ENCODE results near the gene MAP2K3. TPM values are rescaled to one million over a fixed set of nuclear protein-coding genes. Genes with fewer than 3 reads are reported as not detected.

The MAP2K3 gene
- 10 to 100 TPM; 17.6 to 26.2 (median 21.5) TPM for polyA plus RNA-seq (ENCODE audit: insufficient read length in 4 of 4)

DNA sequence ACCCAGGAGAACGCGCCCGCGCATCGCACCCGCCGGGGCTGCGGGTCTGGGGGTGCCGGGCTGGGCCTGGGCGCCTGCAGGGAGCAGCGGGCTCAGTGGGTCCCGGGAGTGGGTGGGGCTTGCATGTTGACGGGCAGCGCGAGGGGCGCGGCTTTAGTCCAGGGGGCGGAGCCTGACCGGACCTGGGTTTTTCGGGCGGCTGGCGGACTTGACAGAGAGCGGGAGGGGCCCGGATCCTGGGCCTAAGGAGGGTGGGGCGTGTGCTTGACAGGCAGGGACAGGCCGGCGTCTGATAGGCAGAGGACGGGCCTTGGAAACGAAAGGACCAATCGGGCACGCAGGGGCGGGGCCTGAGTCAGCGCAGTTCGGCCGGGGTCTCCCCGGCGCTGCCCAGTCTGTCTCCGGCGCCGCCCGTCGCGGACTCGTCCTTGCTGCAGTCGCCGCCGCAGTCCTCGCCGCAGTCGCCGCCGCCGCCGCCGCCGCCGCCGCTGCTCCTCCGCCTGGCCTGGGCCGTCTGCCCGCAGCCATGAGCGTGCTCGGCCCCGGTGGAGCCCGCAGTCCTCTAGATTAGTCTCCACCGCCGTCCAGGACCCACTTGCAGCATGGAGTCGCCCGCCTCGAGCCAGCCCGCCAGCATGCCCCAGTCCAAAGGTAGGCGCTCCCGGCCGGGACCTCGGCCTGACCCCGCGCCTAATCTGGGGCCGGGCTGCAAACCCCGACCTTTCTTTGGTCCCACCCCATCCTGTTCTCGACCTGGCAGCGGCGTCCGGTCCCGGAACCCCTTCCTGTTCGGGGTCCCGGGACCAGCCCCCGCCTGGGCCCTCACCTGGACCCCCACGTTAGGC is at the start of gene MAP2K3:
TSS of gene MAP2K3 (plus strand) at position 393 of the 845 bp plus-strand sequence. CDS start at position 603, 210 bp downstream.
- DNase-seq (ENCODE audit: low read depth in 4 of 4, low spot score in 3 of 4) = peak; percentile 91 to 95 (median 94)

DNA sequence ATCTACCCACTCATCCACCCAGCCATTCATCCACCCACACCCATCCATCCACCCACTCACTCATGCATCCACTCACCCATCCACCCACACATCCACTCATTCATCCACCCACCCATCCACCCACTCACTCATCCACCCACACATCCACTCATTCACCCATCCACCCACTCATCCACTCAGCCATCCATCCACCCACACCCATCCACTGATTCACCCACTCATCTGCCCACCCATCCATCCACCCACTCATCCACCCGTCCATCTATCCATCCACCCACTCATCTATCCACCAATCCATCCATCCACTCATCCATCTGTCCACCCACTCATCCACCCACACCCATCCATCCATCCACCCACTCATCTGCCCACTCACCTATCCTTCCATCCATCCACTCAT is 48.6 kb upstream of the MAP2K3 start:
- no peak for DNase-seq (ENCODE audit: low read depth in 4 of 4, low spot score in 3 of 4)

DNA sequence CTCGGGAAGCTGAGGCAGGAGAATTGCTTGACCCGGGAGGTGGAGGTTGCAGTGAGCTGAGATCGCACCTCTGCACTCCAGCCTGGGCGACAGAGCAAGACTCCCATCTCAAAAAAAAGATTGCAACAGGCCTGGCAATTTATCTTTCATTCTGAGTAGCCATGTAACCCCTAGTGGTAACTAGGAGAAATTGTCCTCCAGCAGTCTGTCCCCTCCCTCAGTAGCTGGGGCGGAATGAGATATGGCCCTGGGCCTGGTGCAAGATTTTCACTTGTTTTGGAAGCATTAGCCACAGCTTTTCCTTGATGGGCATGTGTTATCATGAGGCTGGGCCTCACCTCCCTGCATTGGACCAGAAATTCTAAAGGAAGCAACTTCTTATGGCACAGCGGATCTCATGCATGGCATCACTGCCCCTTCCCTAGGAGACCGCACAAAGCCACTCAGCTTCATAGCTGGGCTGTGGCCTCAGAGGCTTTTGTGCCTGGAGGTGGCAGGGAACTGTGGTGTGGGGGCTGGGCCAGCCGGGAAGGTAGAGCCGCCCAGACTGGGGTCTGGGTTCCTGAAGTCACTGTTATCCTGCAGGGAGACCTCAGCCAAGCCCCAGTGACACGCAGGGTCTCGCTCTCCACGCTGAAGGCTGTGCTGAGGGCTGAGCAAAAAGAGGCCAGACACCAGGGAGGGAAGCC is 44.7 kb upstream of the MAP2K3 start:
- DNase-seq (ENCODE audit: low read depth in 4 of 4, low spot score in 3 of 4) = no peak

DNA sequence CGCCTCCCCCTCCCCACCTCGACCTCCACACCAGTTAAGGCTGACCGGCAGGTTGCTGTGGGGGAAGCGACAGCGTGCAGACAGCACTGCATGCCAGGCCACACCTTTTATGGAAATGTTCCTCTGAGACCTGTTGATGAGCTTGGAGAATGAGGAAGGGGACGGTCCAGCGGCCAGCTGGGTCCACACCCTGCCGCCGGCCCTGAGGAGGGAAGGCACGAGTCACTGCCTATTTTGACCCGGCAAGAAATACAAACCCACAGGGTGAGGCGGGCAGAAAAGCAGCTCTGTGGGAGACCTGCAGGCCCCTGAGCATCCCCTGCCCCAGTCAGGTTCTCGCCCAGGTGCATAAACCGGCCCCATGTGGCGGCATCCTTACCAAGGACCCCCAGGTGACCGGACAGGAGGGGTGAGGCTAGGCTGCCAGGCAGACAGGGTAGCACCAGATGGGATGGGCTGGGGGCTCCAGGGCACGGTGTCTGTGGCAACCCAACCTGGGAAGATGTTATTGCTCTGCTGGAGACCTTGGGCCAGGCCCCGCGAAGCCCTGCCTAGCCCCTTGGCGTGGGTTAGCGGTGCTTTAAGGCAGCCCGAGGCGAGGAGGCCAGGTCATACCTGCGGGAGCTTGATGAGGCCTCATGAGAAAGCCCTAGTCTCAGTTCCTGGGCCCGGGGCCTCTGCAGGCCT is 44.0 kb upstream of the MAP2K3 start:
- no peak for DNase-seq (ENCODE audit: low read depth in 4 of 4, low spot score in 3 of 4)

DNA sequence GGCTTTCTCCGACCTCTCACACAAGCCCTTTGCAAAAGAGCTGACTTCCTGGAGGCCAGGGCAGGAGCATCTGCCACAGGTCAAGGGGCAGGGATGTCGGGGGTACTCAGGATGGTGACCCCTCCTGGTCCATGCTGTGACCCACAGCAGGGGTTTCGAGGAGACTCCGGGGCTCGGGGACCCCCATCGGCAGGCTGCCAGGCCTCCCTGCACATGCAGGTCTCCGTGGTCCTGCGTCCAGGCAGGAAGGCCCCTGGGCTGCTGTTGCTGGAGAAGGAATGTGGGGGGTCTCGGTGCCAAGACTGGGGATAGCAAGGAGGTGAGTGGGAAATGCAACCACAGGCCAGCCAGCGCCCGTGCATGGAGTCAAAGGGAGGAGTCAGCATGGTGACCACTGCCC is 42.9 kb upstream of the MAP2K3 start:
- no peak for DNase-seq (ENCODE audit: low read depth in 4 of 4, low spot score in 3 of 4)

DNA sequence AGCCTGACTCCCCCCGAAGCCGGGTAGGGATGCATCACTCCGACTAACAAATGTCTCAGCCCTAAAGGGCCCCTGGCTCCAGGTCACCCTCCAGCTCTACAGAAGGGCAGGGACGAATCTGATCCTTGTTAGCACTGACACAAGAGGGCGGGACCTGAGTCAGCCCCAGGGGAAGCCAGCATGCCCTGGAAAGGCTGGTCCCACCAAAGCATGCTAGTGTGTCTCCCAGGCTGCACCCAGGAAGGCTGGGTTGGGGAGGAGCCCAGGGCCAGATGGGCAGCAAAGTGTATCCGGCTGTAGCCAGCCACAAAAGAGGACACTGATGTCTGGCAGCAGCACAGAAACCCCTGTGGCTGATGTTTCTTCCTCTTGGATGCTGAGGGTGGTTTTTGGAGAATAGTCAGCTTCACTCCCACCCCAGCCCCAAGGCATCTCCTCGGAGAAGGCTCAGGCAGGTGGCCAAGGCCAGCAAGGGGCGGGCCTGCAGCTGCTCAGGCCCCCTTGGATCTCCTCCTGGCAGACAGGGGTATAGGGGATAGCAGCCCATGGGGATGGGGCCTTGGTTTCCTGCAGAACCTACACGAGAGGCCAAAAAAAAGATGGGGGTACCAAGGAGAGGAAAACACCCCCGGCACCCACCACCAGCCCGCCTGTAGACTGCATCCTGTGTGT is 42.3 kb upstream of the MAP2K3 start:
- DNase-seq (ENCODE audit: low read depth in 4 of 4, low spot score in 3 of 4) = no peak

DNA sequence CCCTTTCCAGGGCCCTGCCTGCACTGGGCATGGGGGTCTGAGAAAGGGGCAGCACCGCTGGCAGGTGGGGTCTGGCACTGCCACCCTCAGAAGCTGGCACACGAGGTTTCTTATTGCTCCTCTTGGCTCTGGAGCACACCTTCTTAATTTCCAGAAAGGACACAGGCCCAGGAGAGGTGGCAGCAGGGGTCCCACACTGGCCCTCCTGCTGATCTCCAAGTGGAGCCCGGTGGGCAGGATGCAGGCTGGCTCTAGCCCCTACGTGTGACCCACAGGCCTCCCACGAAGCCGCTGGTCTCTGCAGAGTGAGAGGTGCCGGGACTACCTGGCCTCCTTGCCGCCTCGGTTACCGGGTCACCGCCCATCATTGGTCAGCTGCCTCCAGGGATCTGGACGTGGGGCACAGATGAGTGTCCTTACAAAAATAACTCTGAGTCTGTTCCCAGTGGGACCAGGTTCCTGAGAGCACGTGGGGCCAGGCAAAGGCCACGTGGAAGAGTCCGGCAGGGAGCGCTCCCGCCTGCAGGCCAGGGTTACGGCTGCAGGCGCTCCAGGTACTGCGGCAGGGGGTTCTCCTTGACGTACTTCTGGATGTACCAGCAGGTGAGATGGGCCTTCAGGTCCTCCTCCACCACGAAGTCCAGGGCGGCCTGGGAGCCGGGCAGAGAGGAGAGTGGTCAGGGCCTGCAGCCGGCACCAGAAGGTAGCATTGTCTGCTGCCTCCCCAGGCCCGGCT is 41.6 kb upstream of the MAP2K3 start:
- no peak for DNase-seq (ENCODE audit: low read depth in 4 of 4, low spot score in 3 of 4)

DNA sequence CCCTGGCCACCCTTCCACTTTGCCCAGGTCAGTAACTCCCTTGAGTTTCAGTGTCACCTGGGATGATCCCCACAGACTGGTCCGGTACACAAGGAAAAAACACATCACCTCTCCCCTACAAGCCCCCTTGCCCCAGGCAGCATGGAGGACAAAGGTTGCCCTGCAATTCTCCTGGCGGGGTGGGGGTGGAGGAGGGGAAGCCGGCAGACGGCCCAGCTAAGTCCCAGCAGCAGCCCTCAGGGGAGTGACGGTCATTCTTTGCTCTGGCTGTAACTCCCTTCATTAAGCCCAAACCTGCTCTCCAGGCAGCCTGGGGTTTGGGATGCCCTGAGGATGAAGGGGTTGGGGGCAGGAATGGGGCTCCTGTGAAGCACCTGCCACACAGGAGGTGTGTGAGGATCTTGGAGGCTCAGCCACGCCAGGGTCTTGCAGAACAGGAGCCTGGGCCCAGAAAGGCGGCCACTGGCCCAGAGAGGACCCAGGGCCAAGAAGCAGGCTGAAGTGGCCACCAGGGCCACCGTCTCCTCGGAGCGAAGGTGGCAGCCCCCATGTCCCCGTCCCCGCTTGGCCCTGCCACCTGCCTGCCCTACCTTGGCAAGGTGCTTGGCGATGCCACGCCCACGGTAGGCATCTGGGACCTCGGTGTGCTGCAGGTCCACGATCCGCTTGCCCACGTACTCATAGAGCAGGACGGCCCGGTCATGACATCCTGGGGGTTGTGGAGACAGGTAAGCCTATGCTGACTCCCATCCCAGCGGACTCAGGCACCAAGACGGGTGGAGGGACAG is 40.8 kb upstream of the MAP2K3 start:
- DNase-seq (ENCODE audit: low read depth in 4 of 4, low spot score in 3 of 4) = no peak

DNA sequence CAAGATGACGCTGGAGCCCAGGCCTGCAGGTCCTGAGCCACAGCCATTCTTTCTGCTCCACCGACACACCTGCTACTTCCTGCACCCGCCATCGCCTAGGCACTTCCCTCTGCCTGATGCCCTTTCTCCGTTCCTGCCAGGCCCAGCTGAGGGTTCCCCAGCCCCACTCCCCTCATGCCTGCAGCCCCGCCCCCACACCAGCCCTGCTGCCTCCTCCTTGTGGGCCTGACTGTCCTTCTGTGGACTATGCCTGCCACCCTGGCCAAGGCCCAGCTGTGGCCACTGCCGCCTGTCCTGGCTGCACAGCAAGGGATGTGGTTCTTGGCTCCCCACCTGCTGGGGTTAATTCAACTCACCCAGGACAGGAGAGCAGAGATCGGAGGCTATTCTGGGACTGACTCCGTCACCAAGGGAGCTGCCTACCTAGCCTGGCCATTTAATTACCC is 38.8 kb upstream of the MAP2K3 start:
- no peak for DNase-seq (ENCODE audit: low read depth in 4 of 4, low spot score in 3 of 4)

DNA sequence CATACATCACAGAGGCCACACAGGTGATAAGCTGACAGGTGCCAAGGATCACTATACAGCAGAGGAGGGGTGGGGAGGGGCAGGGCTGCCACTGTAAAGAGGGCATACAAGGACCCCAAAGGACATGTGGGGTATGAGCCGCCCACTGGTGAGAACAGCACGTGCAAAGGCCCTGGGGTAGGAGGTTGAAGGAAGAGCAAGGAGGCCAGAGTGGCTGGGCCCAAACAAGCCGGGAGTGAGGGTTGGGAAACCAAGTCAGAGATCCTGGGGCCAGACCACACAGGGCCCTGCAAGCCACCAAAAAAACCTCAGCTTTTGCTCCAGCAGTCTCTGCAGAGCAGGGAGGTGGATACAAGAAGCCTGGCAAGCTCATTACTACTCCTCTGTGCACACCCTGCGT is 37.8 kb upstream of the MAP2K3 start:
- no peak for DNase-seq (ENCODE audit: low read depth in 4 of 4, low spot score in 3 of 4)

DNA sequence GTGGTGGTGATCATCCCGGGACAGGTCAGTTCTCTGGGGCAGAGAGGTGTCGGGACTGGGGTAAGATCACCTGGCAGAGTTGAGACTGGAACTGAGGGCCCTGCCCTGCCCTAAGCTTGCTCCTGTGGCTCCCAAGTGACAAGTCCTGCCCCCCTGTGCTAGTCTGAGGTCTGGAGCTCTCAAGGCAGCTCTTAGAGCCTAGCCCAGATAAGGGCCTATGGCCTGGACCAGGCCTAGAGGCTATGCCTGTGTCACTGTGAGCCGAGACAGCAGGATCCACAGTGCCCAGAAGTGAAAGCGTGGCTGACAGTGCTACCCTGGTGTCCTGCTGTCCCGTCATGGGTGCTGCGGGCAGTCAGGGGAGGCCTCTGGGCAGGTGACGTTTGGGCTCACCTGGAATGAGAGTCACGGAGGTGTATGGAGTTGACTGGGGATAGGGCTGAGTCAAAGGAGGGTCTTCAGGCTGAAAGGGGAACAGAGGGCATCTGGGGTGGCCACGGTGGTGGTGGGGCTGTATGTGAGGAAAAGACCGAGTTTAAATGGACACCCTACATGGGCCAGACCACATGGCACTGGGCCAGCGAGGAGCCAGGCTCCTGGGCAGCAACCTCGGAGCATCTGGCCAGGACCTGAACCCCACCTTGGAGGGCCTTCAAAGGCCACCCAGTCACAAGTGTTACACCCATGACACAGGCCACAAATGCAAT is 36.8 kb upstream of the MAP2K3 start:
- DNase-seq (ENCODE audit: low read depth in 4 of 4, low spot score in 3 of 4) = no peak

DNA sequence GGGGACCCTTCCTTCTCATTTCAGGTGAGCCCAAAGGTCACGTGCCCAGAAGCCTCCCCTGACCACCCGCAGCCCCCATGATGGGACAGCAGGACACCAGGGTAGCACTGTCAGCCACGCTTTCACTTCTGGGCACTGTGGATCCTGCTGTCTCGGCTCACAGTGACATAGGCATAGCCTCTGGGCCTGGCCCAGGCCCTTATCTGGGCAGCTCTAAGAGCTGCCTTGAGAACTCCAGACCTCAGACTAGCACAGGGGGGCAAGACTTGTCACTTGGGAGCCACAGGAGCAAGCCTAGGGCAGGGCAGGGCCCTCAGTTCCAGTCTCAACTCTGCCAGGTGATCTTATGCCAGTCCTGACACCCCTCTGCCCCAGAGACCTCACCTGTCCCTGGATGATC is 36.0 kb upstream of the MAP2K3 start:
- DNase-seq (ENCODE audit: low read depth in 4 of 4, low spot score in 3 of 4) = no peak

DNA sequence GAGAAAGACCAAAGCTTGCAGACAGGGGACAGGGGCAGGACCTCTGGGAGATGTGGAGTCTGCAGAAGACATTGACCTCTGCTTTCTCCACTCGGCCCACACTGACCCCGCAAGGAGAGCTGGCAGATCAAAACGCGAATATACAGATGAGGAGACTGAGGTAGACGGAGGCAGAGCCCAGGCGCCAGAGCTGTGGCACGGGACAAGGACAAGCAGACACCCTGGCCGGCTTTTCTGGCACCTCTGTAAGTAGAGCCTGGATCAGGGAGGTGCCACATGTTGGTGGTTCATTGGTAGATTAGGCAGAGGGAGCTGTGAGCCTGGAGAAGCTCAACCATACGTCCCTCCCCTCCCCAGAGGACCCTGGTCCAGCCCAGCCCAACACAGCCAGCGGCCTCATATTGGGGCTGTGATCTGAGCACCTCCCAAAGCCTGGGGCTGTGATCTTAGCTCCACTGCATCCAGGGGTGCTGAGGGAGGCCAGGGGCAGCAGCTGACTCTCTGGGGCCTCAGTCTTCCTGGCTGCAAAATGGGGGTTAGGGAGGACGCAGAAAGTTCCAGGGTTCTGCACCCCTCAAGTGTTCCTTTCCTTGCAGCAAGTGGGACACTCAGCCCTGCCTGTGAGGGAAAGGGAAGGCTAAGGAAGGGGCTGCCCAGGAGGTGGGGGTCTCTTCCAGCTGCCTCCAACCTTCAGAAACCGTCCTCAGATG is 35.3 kb upstream of the MAP2K3 start:
- DNase-seq (ENCODE audit: low read depth in 4 of 4, low spot score in 3 of 4) = no peak

DNA sequence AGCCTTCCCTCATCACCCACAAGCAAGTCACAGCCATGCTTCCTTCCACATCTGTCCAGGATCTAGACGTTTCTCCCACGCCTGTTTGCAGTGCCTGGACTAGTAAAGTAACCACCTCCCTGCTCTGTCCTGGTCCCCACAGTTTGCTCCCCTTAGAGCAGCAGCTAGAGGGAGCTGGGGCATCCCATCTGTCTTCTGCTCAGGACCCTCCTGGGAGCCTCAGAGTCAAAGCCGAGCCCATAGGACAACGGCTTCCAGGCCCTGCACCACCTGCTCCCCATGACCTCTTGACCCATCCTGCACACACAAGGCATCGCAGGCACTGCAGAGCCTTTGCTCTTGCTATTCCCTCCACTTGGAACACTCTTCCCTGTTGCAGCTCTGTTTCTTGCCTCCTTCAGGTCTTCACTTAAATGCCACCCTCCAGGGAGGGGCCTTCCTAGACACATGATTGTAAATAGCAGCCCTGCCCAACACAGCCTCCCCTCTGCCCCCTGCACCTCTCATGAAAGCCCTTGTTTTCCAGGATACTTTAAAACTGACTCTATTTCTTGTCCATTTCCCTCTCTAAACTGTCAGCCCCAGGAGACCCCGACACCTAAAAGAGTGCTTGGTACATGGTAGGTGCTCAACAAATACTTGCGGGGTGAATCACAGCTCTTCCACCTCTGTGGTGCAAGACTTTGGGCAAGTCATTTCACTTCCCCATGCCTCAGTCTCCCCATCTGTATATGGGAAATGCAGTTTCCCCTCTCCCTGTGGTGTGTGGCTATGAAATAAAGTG is 34.4 kb upstream of the MAP2K3 start:
- no peak for DNase-seq (ENCODE audit: low read depth in 4 of 4, low spot score in 3 of 4)

DNA sequence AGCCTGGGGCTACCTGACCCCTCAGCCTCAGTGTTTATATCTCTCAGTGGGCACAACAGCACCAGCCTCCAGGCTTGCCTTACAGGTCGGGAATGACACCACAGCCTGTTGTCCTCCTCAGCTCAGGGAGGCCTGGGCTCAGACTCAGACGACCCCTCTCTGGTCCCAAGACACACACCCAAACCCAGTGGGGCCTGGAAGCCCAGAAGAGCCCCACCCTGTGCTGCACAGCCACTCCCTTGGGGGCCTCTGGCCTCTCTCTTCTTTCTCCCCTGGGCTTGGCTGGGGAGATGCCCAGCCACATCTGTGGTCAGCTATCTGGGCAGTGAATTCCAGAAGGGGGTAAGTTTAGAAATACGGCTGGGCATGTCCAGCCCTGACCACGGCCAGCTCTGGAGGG is 33.7 kb upstream of the MAP2K3 start:
- DNase-seq (ENCODE audit: low read depth in 4 of 4, low spot score in 3 of 4) = no peak

DNA sequence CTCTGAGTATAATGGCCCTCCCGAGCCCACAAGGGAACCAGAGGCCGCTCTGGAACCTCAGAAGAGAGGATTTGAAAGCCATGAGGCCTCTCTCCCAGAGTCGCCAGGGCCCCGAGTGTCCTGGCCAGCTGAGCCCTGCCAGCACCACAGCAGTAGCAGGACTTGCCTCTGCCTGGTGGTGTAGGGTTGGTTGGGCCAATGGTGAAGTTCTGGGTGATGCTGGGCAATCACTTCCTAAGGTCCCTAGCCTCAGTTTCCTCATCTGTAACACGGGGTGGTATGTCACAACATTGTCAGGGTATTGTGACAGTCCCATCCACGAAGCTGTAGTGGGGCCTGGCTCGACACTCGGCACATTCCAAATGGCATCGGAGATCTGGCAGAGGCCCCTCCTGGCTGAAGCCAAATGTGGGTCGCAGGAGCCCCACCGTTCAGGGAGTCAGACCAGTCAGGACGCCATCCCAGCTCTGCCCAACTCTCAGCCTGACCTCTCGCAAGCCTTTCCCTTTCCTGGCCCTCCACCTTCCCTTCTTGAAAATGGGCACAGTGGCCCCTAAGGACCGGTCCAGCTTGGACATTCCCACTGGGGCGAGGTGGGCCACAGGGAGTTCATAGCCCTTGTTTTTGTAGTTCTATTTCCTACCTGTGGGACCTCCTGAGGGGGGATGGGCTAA is 33.0 kb upstream of the MAP2K3 start:
- DNase-seq (ENCODE audit: low read depth in 4 of 4, low spot score in 3 of 4) = no peak

DNA sequence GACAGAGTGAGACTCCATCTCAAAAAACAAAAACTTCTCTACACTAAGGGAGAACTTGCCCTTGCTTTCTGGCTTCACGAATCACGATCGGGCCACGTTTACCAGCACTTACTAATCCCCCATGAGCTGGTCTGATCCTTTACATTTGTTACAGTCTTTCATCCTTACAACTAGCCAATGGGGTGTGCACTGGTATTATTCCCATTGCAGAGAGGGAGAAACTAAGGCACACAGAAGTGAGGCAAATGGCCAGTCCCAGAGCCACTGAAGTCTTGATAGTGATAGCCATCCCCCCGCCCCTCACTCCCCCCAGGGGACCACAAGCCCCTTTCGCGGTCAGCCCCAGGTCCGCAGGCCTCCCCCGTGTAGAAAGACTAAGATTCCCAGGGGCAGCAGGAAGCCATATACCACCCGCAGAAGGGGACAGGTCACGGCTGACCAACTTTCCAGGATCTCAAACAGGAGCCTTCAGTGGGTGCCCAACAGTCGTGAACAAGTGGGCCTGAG is 32.2 kb upstream of the MAP2K3 start:
- DNase-seq (ENCODE audit: low read depth in 4 of 4, low spot score in 3 of 4) = no peak
